ENCODE measurements around the gene KIAA1755.

KIAA1755 gene

DNA sequence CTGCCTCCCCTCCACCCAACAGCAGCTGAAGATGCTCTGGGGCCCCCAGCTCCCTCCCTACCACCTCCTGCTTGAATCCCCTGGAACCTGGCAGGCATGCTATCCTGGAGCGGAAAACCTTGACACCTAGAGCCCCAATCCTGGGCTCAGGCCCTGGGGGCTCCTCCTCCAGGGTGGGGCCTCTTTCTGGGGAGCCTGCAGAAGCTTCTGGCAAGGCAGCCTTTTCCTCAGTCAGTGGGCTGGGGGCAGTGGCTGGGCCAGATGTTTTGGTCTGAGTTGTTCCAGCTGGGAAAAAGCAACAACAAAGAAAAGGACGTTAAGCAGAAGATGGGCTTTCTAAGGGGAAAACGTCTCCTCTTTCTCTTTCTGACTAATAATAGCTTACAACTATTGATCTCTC, 21.1 kb downstream of the KIAA1755 start:
- Histone ChIP-seq H3K4ac (ENCODE audit: low read depth, low read length) (no peak overlapping the region), H3K79me2 (ENCODE audit: control insufficient read depth, insufficient read depth, low read length, poor library complexity) (no peaks in the 10 kb centered on the region), H3K79me1 (ENCODE audit: low read length) (no peaks in the 10 kb centered on the region), H3K36me3 (ENCODE audit: control insufficient read depth in 1 of 2, insufficient read depth in 2 of 2, low read length in 2 of 2) (no peaks in the 10 kb centered on the region), H2BK12ac (ENCODE audit: low read length) (no peak overlapping the region), H3K9ac (ENCODE audit: low read length) (no peak overlapping the region), H2AFZ (ENCODE audit: insufficient read depth, low read length, poor library complexity) (no peak overlapping the region), H3K4me3 (ENCODE audit: low read depth, low read length) (no peak overlapping the region), H3K18ac (ENCODE audit: low read length) (no peak overlapping the region), H2AK5ac (ENCODE audit: low read length) (no peak overlapping the region), H3K4me1 (ENCODE audit: control insufficient read depth in 1 of 2, insufficient read depth in 2 of 2, low read length in 2 of 2) (no peaks in the 10 kb centered on the region), H3K27ac (ENCODE audit: low read depth, low read length) (no peak overlapping the region), H3K9me3 (ENCODE audit: insufficient read depth, low read depth, low read length) (peaks cover 18% of the 10 kb centered on the region), H2BK120ac (ENCODE audit: insufficient read depth, low read length, poor library complexity) (no peak overlapping the region), H4K12ac (ENCODE audit: low read depth, low read length) (no peak overlapping the region), H4K91ac (ENCODE audit: low read depth, low read length) (no peak overlapping the region), H3K27me3 (ENCODE audit: insufficient read depth, low read length) (no peaks in the 10 kb centered on the region), H4K8ac (ENCODE audit: low read depth, low read length) (no peak overlapping the region), H3K14ac (ENCODE audit: low read length) (no peak overlapping the region), H3K4me2 (ENCODE audit: low read length) (no peak overlapping the region), H3K23ac (ENCODE audit: low read length) (no peak overlapping the region), H2BK5ac (ENCODE audit: low read depth, low read length, poor library complexity) (no peak overlapping the region)
- DNase-seq: no peak
- no CpG with 5 or more reads among the region's 3 CpGs for WGBS (ENCODE audit: extremely low coverage, insufficient coverage, insufficient read length)

DNA sequence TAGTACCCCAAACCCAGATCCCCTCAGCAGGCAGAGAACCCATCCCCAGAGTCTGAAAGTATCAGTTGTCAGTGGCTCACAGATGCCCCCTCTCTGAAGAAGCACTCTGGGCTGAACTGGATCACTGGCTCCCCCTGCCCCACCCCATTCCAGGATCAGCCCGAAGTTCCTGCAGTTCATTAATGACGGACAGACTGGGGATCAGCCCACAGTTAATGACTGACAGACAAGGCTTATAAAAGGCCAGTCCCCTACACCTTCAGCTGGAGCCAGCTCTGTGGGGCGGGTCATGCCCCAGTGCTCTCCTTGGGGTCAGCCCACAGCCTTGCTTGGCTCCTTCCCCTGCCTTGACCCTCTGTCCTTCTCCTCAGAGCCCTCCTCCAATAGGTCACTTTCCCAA, 21.7 kb downstream of the KIAA1755 start:
- no CpG with 5 or more reads among the region's 3 CpGs for WGBS (ENCODE audit: extremely low coverage, insufficient coverage, insufficient read length)
- Histone ChIP-seq H2AFZ (ENCODE audit: insufficient read depth, low read length, poor library complexity) (no peak overlapping the region), H3K79me2 (ENCODE audit: control insufficient read depth, insufficient read depth, low read length, poor library complexity) (no peaks in the 10 kb centered on the region), H3K4ac (ENCODE audit: low read depth, low read length) (no peak overlapping the region), H2BK12ac (ENCODE audit: low read length) (no peak overlapping the region), H4K12ac (ENCODE audit: low read depth, low read length) (no peak overlapping the region), H3K18ac (ENCODE audit: low read length) (no peak overlapping the region), H3K9ac (ENCODE audit: low read length) (no peak overlapping the region), H4K8ac (ENCODE audit: low read depth, low read length) (no peak overlapping the region), H2AK5ac (ENCODE audit: low read length) (no peak overlapping the region), H3K79me1 (ENCODE audit: low read length) (no peaks in the 10 kb centered on the region), H3K27ac (ENCODE audit: low read depth, low read length) (no peak overlapping the region), H4K91ac (ENCODE audit: low read depth, low read length) (no peak overlapping the region), H3K36me3 (ENCODE audit: control insufficient read depth in 1 of 2, insufficient read depth in 2 of 2, low read length in 2 of 2) (no peaks in the 10 kb centered on the region), H3K23ac (ENCODE audit: low read length) (no peak overlapping the region), H2BK5ac (ENCODE audit: low read depth, low read length, poor library complexity) (no peak overlapping the region), H3K27me3 (ENCODE audit: insufficient read depth, low read length) (no peaks in the 10 kb centered on the region), H3K4me2 (ENCODE audit: low read length) (no peak overlapping the region), H3K4me1 (ENCODE audit: control insufficient read depth in 1 of 2, insufficient read depth in 2 of 2, low read length in 2 of 2) (no peaks in the 10 kb centered on the region), H2BK120ac (ENCODE audit: insufficient read depth, low read length, poor library complexity) (no peak overlapping the region), H3K9me3 (ENCODE audit: insufficient read depth, low read depth, low read length) (peaks cover 18% of the 10 kb centered on the region), H3K14ac (ENCODE audit: low read length) (no peak overlapping the region), H3K4me3 (ENCODE audit: low read depth, low read length) (no peak overlapping the region)
- DNase-seq: no peak

- Histone ChIP-seq H3K4ac (ENCODE audit: low read depth, low read length) (no peak overlapping the region), H2BK120ac (ENCODE audit: insufficient read depth, low read length, poor library complexity) (no peak overlapping the region), H3K9ac (ENCODE audit: low read length) (no peak overlapping the region), H4K12ac (ENCODE audit: low read depth, low read length) (no peak overlapping the region), H4K91ac (ENCODE audit: low read depth, low read length) (no peak overlapping the region), H2BK12ac (ENCODE audit: low read length) (no peak overlapping the region), H3K14ac (ENCODE audit: low read length) (no peak overlapping the region), H4K8ac (ENCODE audit: low read depth, low read length) (no peak overlapping the region), H3K18ac (ENCODE audit: low read length) (no peak overlapping the region), H3K4me3 (ENCODE audit: low read depth, low read length) (no peak overlapping the region), H3K9me3 (ENCODE audit: insufficient read depth, low read depth, low read length) (peaks cover 12% of the 10 kb centered on the region), H3K79me2 (ENCODE audit: control insufficient read depth, insufficient read depth, low read length, poor library complexity) (no peaks in the 10 kb centered on the region), H2AFZ (ENCODE audit: insufficient read depth, low read length, poor library complexity) (no peak overlapping the region), H3K23ac (ENCODE audit: low read length) (no peak overlapping the region), H3K4me2 (ENCODE audit: low read length) (no peak overlapping the region), H3K4me1 (ENCODE audit: control insufficient read depth in 1 of 2, insufficient read depth in 2 of 2, low read length in 2 of 2) (no peaks in the 10 kb centered on the region), H3K27me3 (ENCODE audit: insufficient read depth, low read length) (no peaks in the 10 kb centered on the region), H3K36me3 (ENCODE audit: control insufficient read depth in 1 of 2, insufficient read depth in 2 of 2, low read length in 2 of 2) (no peaks in the 10 kb centered on the region), H3K79me1 (ENCODE audit: low read length) (no peaks in the 10 kb centered on the region), H2AK5ac (ENCODE audit: low read length) (no peak overlapping the region), H3K27ac (ENCODE audit: low read depth, low read length) (no peak overlapping the region), H2BK5ac (ENCODE audit: low read depth, low read length, poor library complexity) (no peak overlapping the region)
- no CpG with 5 or more reads among the region's 3 CpGs for WGBS (ENCODE audit: extremely low coverage, insufficient coverage, insufficient read length)
- DNase-seq: no peak
These were observed 23.2 kb downstream of the KIAA1755 start for GRCh38 chr20:38237381-38237780.

DNA sequence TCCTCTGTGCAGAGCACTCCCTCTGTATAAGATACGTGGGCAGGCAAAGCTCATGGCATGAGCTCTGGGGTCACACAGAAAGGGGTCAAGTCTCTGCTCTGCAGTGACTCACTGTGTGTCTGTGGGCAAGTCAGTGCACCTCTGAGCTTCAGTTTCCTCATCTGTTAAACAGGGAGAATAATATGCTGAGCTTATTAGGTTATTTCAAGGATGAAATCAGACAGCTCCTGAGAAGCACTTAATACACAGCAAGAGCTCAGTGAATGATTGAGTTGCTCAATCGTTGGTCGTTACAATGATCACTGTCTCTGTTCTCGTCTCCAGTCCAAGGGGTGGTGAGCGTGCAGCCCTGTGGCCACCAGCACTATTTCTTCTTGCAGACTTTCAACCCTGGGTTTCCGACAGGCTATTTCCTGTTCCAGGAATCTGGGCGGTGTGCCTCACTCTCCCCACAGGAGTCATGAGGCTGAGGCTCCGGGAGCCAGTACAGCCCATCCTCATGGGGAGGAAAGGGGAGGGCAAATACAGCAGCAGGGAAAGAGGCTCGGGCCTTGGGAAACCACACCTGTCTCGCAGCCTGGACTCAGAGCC, 28.9 kb downstream of the KIAA1755 start:
- Histone ChIP-seq H2BK120ac (ENCODE audit: insufficient read depth, low read length, poor library complexity) (no peak overlapping the region), H3K27ac (ENCODE audit: low read depth, low read length) (no peak overlapping the region), H2AK5ac (ENCODE audit: low read length) (no peak overlapping the region), H3K14ac (ENCODE audit: low read length) (no peak overlapping the region), H4K8ac (ENCODE audit: low read depth, low read length) (no peak overlapping the region), H3K23ac (ENCODE audit: low read length) (no peak overlapping the region), H3K4me3 (ENCODE audit: low read depth, low read length) (no peak overlapping the region), H3K18ac (ENCODE audit: low read length) (no peak overlapping the region), H3K4me2 (ENCODE audit: low read length) (no peak overlapping the region), H2BK5ac (ENCODE audit: low read depth, low read length, poor library complexity) (no peak overlapping the region), H3K4me1 (ENCODE audit: control insufficient read depth in 1 of 2, insufficient read depth in 2 of 2, low read length in 2 of 2) (peaks cover 0 to 1% of the 10 kb centered on the region in 2 experiments), H3K79me2 (ENCODE audit: control insufficient read depth, insufficient read depth, low read length, poor library complexity) (no peaks in the 10 kb centered on the region), H3K36me3 (ENCODE audit: control insufficient read depth in 1 of 2, insufficient read depth in 2 of 2, low read length in 2 of 2) (no peaks in the 10 kb centered on the region), H2AFZ (ENCODE audit: insufficient read depth, low read length, poor library complexity) (no peak overlapping the region), H3K27me3 (ENCODE audit: insufficient read depth, low read length) (no peaks in the 10 kb centered on the region), H3K79me1 (ENCODE audit: low read length) (no peaks in the 10 kb centered on the region), H3K9ac (ENCODE audit: low read length) (no peak overlapping the region), H4K12ac (ENCODE audit: low read depth, low read length) (no peak overlapping the region), H3K4ac (ENCODE audit: low read depth, low read length) (no peak overlapping the region), H3K9me3 (ENCODE audit: insufficient read depth, low read depth, low read length) (peaks cover 2% of the 10 kb centered on the region), H2BK12ac (ENCODE audit: low read length) (no peak overlapping the region), H4K91ac (ENCODE audit: low read depth, low read length) (no peak overlapping the region)
- no peak for DNase-seq
- WGBS (ENCODE audit: extremely low coverage, insufficient coverage, insufficient read length): no CpG with 5 or more reads among the region's 10 CpGs
